Measurements from ENCODE around the gene FGF12.
"Not testable (repeated sequence)": the region's sequence is repeated elsewhere in the genome, so short reads cannot be mapped to it uniquely, and the experiment has no call there.

FGF12 gene

DNA sequence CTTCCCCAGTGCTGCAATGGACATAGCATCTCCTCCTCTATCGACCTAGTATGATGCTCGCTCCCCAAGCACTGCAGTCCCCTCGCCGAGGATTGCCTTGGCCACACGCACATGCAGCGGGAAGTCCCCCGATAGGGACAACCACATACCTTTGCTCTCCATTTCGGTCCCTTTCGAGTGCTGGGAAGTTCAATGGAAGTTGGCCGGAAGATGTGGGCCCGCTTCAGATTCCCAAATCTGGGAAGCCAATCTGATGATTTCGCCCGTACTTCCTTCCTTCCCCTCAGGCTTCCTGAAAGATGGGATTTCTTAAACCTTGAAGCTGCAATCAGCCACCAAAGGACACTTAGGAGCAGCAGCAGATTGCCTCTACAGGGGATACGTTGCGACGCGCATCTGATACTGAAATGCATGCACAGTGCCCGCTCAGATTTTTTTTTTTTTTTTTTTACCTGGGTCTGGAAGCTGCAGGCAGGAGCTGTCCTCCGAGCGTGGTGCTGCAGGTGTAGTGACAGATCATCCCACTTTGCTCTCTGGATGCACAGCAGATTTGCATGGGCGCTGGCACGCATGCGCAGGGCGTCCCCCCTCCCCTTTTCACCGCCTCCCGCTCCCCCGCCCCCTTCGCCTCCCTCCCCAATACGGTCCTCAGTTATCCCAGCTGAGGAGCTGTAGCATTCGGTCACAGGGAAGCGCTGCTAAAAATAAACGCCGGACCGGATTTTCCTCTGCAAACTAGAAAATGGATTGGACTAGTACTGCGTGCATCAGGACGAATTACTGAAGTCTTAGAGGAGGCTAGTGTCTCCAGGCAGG, at the start of gene FGF12:
Gene FGF12, minus strand, starts transcription at position 510 of the 816 bp plus-strand sequence.
- no peak for DNase-seq

DNA sequence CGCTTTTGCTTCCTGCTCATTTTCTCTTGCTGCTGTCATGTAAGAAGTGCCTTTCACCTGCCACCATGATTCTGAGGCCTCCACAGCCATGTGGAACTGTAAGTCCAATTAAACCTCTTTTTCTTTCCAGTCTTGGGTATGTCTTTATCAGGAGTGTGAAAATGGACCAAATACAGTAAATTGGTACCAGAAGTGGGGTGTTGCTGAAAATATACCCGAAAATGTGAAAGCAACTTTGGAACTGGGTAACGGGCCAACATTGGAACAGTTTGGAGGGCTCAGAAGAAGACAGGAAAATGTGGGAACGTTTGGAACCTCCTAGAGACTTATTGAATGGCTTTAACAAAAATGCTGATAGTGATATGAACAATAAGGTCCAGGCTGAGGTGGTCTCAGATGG, 47.0 kb upstream of the FGF12 start:
- not testable (repeated sequence) for DNase-seq

DNA sequence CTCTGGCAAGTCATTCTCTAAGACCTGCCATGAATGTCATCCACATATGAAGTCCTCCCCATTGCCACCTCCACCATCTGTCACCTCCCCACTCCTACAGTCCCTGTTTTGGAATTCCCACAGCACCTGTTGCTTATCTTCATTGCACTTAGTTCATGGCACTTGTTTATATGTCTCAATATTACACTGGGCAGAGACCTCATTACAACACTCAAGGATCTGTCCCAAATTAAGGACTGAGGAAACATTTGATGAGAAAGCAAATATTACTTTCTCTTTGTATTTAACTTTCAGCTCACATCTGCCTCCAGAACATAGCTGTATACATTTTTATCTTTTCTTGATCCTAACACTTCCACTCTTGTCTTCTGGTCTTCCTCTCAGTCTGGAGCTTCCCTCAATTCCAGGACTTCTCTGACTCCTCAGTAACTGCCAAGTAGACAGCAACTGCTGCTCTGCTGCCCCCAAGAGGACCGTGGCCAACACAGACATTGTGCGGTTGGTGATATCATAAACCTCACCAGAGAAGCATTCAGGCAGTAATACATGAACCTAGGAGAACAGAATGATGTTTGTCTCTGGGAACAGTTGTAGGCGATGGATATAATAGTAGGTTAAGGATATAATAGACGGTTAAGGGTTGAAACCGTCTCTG, 45.0 kb upstream of the FGF12 start:
- no peak for DNase-seq

DNA sequence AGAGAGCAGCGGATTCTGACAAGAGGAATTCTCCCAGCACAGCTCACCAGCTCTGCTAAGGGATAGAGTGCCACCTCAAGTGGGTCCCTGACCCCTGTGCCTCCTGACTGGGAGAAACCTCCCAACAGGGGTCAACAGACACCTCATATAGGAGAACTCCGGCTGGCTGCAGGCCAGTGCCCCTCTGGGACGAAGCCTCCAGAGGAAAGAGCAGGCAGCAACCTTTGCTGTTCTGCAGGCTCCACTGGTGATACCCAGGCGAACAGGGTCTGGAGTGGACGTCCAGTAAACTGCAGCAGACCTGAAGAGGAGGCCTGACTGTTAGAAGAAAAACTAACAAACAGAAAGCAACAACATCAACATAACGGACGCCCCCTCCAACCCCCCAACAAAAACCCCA, 31.3 kb upstream of the FGF12 start:
- DNase-seq, result no peak

DNA sequence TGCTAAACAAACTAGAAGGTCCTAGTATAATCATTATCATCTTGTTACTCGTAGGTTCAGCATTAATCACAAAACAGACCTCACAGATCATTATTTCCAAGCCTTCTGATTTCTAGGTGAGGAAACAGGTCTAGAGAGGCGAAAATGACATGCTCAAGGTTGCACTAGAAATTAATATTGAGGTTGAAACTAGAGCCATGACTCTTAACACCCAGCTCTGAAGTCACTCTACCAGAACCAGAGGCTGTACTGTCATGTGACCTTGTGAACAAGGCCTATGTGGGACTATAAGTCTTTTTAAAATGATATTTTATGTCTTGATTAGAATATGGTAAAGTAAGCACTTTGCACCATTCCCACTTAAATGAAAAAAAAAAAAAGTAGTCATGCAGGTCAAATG, 23.8 kb upstream of the FGF12 start:
- no peak for DNase-seq

DNA sequence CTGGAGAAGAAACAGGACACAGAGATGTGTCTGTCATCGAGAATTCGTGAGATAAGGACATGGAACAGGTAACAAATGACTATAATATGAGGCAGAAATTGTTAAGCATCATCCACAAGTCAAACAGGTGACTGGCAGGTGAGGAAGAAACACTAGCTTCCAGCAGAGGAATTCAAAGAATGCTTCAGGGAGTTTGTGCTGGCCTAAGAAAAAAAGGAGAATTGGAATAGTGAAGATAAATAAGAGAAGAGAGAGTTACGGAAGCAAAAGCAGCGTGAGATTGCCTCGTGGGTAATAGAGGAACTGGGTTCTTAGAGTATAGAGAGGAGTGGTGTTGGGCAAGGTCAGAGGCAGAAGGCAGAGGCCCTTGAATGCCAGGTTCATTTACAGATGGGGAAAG, 22.9 kb upstream of the FGF12 start:
- DNase-seq, result no peak

DNA sequence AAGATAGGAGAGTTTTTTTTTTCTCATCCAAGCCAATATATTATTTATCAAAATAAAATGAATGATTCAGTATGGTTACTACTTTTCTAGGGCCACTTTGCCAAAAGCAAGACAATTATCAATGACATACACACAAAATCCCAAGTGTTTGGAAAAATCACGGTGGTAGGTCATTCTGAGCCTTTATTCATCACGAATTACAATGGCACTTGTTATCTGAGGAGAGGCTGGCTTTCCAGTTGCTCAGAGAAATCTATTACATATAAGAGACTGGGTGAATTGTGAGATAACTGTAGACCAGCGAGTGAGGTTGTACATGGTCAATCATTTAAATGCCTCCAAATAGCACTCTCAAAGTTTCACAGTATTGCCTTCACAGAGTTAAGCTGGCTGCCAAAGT, 20.4 kb upstream of the FGF12 start:
- DNase-seq, result no peak

DNA sequence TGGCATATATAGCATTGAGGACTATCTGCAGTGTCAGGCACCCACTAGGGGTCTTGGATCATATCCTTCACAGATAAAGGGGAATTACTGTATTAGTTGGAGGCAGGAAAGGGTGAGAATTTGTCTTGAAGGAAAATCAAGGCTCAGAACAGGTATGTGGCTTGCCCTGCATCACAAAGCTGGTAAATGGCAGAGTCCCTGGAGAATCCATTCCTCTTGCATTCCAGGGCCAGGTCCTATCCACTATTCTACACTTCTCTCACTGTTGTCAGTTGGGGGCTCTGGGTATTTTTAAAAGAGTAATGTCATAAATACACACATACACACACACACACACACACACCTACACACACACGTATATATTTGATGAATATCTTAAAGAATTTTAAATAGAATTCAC, 19.8 kb upstream of the FGF12 start:
- no peak for DNase-seq

DNA sequence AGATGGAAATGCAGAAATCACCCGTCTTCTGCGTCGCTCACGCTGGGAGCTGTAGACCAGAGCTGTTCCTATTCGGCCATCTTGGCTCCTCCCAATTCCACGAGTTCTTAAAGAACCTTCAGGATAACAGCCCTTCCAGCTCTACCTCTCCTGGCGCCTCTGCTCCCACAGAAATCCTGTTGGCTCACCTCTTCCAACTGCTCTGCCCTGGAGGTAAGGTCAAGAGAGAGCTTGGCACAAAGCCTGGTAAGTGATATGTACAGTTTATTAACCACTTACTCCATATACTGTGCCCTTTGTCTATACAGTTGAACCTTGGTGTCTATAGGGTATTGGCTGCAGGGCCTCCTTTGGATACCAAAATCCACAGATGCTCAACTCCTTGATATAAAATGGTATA, 17.8 kb upstream of the FGF12 start:
- no peak for DNase-seq

DNA sequence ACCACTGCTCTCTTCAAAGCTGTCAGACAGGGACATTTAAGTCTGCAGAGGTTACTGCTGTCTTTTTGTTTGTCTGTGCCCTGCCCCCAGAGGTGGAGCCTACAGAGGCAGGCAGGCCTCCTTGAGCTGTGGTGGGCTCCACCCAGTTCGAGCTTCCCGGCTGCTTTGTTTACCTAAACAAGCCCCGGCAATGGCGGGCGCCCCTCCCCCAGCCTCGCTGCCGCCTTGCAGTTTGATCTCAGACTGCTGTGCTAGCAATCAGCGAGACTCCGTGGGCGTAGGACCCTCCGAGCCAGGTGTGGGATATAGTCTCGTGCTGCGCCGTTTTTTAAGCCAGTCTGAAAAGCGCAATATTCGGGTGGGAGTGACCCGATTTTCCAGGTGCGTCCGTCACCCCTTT, 17.3 kb upstream of the FGF12 start:
- not testable (repeated sequence) for DNase-seq

DNA sequence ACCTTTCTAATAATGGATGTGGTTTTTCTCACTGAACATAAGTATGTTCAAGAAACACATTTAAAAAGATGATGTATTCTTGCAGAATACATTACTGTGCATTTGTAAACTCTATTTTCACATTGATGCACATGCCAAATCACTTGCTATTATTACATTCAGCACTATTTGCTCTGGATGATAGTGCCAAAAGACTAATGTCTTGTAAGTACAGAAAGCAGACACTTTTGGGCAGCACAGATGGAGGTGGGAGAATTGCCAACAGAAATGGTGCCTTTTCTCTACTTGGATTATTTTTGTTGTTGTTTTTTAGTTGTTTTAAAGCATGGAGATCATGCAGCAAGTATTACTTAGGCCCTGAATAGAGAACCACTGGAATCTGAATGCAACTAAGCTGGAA, 10.2 kb upstream of the FGF12 start:
- DNase-seq, result no peak

DNA sequence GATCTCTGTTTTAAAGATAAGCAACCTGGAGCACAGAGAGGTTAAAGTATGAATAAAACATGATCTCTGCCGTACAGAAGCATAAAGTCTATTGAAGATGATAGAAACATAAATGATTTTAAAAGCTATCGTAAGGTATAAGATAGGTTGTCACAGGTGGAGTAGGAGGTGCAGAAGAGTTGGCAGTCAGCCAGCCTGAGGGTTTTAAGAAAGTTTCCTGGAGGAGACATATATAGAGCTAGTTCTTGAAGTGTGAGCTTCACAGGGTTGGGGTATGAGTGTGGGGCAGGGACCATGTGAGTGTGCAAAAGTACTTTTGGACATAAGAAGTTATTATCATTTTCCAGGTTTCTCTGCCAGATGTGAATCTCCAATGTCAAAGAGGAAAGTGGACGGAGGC, 3.9 kb upstream of the FGF12 start:
- DNase-seq, result no peak

DNA sequence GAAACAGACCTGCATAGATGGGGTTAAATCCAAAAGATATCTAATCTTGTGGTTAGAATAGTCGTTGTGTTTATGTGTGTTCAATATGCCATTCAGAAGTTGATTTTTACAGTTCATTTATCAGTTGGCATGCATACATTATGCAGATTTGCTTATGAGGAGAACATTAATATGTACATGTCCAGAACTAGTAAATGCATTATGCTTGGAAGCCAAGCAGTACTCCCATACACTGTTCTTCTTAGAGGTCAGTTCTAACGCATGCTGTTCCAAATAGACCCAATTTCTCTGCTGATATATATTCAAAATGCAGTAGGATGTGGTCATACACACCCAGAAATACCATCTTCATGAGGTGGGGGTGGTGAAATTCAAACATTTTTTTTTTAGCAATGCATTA, 956 bp downstream of the FGF12 start:
- DNase-seq, result no peak

DNA sequence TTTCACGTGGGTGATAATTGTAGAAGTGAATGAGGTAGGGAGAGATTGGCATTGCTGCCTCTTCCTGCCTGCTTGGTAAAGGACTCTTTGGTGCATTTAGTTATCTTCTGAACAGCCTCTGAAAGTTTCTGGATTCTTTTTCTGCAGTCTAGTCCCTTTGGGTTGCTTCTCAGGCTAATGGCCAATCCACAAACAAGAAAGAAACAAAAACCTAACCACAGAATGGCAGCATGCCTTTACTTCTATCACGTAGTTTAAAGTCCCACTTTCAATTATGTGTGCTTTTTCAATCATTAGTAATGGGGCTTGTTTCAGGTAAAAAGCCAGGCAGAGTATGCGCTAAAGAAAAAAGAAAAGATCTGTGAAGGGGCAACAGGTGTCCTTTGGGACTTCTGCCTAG, 7.4 kb downstream of the FGF12 start:
- no peak for DNase-seq

DNA sequence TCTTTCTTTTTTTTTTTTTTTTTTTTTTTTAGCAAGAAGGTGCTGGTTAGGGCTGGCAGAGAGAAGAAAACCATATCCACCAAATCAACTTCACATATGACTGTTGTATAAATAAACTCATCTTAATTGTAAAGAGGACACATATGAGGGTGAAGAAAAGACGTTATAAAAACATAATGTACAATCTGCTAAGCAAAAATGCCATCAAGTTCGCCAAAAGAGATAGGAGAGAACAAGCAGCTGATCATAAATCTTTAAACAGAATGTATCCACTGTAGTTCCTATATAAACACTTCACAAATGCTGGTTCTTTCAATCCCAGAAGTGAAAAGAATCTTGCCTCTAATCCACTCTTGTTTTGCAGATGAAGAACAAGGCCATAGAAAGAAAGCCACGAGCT, 9.2 kb downstream of the FGF12 start:
- DNase-seq, result no peak

DNA sequence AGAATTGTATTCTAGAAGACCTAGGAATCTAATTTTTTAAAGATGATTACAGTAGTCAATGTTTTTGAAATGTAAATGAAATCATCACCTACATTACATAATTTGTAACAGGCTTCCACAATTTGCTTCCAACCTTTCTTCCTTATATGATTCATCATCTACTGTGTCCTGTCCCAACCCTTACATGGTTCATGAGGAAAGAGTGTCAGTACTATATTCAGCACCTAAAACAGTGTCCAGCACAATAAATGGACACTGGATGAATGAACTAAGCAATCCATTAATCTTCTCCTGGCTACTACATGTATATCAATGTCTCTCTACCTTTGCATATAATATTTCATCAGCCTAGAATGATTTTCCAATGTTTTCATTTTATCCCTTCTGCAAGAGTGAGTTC, 12.2 kb downstream of the FGF12 start:
- DNase-seq, result no peak

DNA sequence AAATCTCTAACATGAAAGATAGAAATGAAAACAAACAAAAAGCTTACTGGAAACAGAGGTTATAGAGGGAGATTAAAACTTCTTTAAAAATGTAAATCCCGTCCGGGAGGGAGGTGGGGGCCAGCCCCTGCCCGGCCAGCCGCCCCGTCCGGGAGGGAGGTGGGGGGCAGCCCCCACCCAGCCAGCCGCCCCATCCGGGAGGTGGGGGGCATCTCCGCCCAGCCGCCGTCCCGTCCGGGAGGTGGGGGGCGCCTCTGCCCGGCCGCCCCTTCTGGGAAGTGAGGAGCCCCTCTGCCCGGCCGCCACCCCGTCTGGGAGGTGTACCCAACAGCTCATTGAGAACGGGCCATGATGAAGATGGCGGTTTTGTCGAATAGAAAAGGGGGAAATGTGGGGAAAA, 16.2 kb downstream of the FGF12 start:
- DNase-seq, result not testable (repeated sequence)

DNA sequence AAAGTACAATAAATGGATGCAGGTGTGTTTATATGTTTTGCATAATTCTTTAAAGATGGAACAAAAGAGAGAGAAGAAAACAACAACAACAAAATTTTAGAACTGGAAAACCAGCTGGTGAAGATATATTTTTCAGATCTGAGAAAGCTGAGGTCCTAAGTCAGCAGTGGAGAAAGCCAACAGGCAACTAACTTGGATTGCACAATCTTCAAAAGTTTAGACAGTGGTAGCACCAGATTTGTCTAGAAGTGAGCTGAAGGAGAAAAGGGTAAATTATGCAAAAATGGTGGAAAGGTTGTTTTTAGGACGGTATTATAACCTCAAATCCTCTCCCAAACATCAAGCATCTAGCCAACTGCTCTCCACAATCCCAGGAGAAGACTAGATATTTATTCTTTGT, 17.0 kb downstream of the FGF12 start:
- DNase-seq, result no peak

DNA sequence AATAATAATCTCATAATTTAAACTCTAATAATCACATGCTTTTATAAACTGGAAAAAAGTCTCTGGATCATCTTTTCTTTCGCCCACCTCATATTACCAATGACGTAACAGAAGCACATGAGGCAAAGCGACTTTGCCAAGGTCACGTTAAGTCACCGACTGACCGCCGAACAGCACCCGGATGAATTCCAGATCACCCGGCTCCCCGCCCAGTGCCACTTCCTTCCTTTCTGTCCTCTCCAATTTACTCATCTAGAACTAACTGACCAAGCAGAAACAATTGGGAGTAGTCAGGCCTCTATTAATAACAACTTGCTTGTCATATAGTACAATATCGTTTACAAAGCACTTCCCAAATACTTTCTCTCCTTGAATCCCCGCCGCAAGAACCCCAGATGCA, 21.1 kb downstream of the FGF12 start:
- no peak for DNase-seq

DNA sequence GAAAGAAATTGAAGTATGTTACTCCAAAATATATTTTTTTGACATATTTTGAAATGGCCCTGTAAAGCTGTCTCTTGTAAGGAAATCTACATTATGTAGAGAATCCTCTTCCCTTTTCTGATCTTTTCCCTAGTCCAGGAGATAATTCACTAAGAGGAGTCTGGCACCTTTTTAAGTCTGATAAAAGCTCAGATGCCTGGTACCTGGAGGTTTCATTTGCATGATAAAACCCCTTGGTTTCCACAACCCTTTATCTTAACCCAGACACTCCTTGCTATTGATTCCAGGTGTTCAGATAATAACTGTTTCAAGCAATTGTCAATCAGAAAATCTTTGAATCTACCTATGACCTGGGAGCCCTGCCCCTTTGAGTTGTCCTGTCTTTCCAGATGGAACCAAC, 26.5 kb downstream of the FGF12 start:
- DNase-seq, result no peak

DNA sequence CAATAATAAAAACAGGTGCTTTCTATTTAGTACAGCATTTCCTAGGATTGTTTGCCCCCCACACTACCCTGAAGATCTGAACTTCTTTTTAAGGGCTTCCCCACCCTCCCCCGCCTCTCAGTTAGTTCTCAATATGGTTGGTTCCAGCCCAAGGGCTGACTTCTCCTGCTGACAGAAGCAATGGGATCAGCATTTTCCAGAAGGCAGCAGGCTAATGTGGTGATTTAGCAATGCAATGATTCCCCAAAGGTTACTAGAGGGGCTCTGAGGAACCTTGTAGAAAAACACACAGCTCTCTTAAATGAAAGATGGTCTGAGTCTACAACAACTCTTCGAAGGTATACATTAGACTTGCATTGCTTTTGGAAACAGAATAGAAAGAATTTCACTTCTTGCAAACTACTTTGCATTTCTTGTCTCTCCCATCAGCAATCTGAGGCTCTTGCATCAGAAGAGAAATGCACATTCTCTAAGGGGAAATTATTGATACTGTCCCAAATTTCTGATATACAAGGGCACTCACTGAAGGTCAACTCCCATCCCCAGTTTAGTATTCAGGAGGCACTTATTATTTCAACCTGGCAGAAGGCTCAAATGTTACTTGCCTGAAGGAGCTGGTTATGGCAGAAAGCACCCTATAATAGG, 30.3 kb downstream of the FGF12 start:
- DNase-seq, result no peak

DNA sequence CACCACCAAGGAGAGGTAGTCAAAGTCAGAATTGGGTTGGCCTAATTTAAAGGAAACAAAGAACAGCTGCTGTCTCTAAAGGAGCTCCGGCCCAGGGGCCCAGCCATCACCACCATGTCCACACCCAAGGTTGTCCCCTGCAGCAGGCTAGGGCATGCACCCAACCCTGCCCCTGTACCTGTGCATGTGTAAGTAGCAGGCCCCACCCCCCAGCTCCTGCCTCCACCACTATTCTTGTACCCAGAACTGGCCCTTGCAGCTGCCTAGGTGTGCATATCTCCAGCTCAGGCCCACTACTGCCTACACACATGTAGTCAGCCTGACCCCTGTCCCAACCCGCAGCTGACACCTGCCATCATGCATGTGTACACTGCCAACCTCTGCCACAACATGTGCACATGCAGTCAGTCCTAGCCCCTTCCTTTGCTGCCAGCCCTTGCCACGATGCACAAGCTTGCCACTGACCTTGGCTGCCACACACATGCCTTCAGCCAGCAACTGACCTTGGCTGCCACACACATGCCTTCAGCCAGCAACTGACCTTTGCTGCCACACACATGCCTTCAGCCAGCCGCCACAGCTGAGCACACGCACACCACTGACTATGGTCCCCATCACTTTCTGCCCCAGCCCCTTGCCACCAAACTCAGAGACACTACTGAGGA, 39.7 kb downstream of the FGF12 start:
- DNase-seq, result no peak

DNA sequence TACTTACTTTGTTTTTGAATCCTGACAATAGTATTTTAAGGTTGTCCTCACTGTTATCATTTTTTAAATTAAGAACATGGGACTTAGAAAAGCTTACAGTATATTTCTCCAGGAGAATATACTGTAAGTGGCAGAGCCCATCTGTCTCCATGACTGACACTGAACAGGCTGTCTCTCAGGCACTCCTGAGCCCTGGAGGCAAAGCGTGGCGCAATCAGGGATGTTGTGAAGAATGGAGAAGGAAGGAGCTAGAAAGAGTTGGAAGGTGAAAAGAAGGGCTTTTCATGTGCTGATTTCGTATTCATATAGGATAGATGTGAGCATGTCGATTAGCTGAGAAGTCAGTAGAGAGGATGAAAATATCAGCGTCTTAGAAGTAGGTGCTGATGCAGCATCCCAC, 41.5 kb downstream of the FGF12 start:
- DNase-seq, result no peak

DNA sequence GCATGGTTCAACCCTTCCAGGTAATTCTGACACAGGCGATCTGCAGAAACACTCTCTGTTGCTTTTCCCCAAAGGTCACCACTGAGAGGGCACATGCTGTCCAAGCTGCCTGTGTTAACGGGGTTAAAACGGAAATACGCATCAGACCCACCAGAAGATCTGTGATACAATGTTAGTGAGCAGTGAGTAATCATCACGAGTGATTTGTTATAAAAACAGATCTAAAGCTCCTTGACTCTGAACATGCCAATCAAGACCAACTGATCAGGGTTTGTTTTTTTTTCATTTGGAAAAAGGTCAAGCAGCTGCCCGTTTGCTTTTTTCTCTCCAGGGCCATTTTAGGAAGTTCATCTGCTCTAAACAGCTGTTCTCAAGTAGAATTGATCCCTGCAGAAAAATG, 43.2 kb downstream of the FGF12 start:
- DNase-seq, result no peak

Measured in activated CD4-positive, CD25-positive, alpha-beta regulatory T cell treated with anti-CD3 and anti-CD28 coated beads, Interleukin-2, amount 50 U/mL, for 72 hours (primary cell).